Ovary (tissue), 9 donors: ENCODE measurements around the gene ODAPH. TPM values are rescaled to one million over a fixed set of nuclear protein-coding genes. Genes with fewer than 3 reads are reported as not detected.

ENCODE experiments used
- DNase-seq, 5 donors: peaks; one replicate each; pipeline ENCODE4 v3.0.0-alpha.2; 2019 to 2020
- H3K27ac ChIP-seq, 2 donors: fragments of 200-600 bp; one replicate each; pipeline versions ENCODE4 v1.5.1 to v1.8.0; 2019 to 2022
- H3K27me3 ChIP-seq: fragments of 200-600 bp; one replicate; pipeline ENCODE4 v1.8.0; 2022
- H3K36me3 ChIP-seq: fragments of 200-600 bp; sonication (generic); one replicate; pipeline ENCODE4 v1.5.1; 2019
- H3K4me1 ChIP-seq: one replicate; pipeline ENCODE4 v1.8.1; 2013; ENCODE audit warnings: mild to moderate bottlenecking, moderate library complexity; ENCODE audit not compliant: insufficient read depth
- H3K4me3 ChIP-seq: fragments of 200-600 bp; sonication (generic); one replicate; pipeline ENCODE4 v1.5.1; 2017
- H3K9me3 ChIP-seq, 2 donors: fragments of 200-600 bp in 1 of 2; sonication (generic) in 1 of 2; one replicate each; pipeline versions ENCODE4 v1.5.1 to v1.8.1; 2013 to 2019; ENCODE audit warnings: mild to moderate bottlenecking in 1 of 2, moderate library complexity in 1 of 2
- EP300 ChIP-seq: sonication (generic); formaldehyde crosslinking; IDR thresholded peaks from one replicate; pipeline ENCODE4 v1.6.1; 2017; ENCODE audit warnings: antibody characterized with exemption
- POLR2A ChIP-seq: fragments of 450-650 bp; IDR thresholded peaks from one replicate; pipeline ENCODE4 v1.6.1; 2017; ENCODE audit warnings: antibody characterized with exemption, mild to moderate bottlenecking, moderate library complexity
- WGBS, 3 donors: extraction: QIAGEN DNeasy Blood & Tissue Kit in 1 of 3; methylation state at CpG; one replicate each; pipeline versions ENCODE4 v1.1.5 to v1.1.7; 2013 to 2017; 5-methylcytosine and 5-hydroxymethylcytosine counted together
- intact Hi-C, 4 donors: fragments of 100-400 bp; cut with DNase I; formaldehyde crosslinking; loops; one replicate each; pipeline versions ENCODE4 v1.11.0 to v1.15.1; 2022 to 2023
- polyA plus RNA-seq, 2 donors: library from polyadenylated mRNA; stranded (reverse); fragments of 200-250 nt in 1 of 2; fragments of 350-450 nt in 1 of 2; fragmentation: Illumina TruSeq in 1 of 2; extraction: RNeasy Lipid Tissue Mini Kit (QIAGEN cat#74804) in 1 of 2; gene quantifications; one replicate each; pipeline ENCODE4 v1.2.3, GENCODE V29; 2013 to 2014
- total RNA-seq, 7 donors: library from RNA; depleted of rRNA in 2 of 7; stranded (reverse); fragments of >200 nt in 2 of 7; fragmentation: NEBNext Ultra II Directional in 3 of 7; extraction: Animal tissue kit (Norgen Biotek cat#: 25700) in 3 of 7; gene quantifications; one replicate each; pipeline versions ENCODE4 v1.1.0 to v1.2.4, GENCODE V29; 2016 to 2023
- TF ChIP-seq, protein P1 (sequence below), 3 donors: fragments of 450-650 bp in 2 of 3; fragments of 200-600 bp in 1 of 3; IDR thresholded peaks; one replicate each; pipeline versions ENCODE4 v1.5.1 to v1.8.0; 2016 to 2022; ENCODE audit warnings: antibody characterized with exemption in 3 of 3, mild to moderate bottlenecking in 1 of 3
- donor health status: DM: no; HTN: no; CAD: no; lungs with moderate emphysema.
- donor health status: DM: no; HTN: no; CAD: no.
- donor health status: Bipolar disorder and iron deficiency.
- donor health status: DM: yes; HTN: yes; CAD: no.
- donor health status: DM: no; HTN: no; CAD: no.
- donor health status: DM: yes; HTN: yes; CAD: no.

ODAPH gene
- total and polyA plus RNA-seq, 9 donors, result not detected

DNA sequence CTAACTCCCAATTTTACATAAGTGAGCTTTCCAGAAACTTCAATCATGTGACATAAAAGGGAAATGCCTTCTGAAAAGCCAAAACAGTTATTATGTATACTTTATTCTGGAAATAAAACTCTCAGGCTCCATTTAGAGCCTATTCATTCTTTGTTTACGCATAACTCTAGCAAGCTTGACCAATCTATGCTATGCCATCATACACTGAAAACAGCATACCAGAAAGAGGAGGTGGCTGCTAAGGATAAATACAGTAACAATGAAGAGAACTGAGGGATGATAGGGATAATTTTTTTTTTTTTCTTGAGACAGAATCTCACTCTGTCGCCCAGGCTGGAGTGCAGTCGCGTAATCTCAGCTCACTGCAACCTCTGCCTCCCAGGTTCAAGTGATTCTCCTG is 50.1 kb downstream of the ODAPH start:
- Histone ChIP-seq H3K27ac (no peak overlapping the region), H3K36me3 (no peaks in the 10 kb centered on the region), H3K27me3 (no peaks in the 10 kb centered on the region), H3K4me1 (no peaks in the 10 kb centered on the region), H3K4me3 (no peak overlapping the region), H3K9me3 (no peaks in the 10 kb centered on the region)
- DNase-seq, result no peak
- TF ChIP-seq, protein P1, sequence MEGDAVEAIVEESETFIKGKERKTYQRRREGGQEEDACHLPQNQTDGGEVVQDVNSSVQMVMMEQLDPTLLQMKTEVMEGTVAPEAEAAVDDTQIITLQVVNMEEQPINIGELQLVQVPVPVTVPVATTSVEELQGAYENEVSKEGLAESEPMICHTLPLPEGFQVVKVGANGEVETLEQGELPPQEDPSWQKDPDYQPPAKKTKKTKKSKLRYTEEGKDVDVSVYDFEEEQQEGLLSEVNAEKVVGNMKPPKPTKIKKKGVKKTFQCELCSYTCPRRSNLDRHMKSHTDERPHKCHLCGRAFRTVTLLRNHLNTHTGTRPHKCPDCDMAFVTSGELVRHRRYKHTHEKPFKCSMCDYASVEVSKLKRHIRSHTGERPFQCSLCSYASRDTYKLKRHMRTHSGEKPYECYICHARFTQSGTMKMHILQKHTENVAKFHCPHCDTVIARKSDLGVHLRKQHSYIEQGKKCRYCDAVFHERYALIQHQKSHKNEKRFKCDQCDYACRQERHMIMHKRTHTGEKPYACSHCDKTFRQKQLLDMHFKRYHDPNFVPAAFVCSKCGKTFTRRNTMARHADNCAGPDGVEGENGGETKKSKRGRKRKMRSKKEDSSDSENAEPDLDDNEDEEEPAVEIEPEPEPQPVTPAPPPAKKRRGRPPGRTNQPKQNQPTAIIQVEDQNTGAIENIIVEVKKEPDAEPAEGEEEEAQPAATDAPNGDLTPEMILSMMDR (IDR thresholded peaks at IDR 0.05), result no peak
- intact Hi-C loops, result no loop called here
- 88 to 96% (median 90%) methylated on average over 4 of the region's 4 CpGs for WGBS, 3 donors

DNA sequence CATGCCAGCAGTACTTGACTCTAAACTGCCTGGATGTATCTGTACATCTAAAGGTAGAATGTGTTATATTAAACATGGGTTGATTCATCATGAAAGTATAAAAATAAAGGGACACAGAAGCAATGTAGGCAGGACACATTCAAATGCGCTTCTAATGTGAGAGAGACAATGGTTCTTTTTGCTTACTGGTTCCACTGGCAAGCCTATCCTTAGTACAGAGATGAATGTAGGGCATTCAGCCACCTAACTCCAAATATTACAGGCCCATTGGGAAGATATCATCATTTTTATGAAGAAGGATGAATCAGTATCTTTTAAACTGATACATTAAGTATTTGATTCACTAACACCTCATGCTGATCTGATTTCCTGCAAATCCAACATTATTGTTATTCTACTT is 56.4 kb downstream of the ODAPH start:
- H3K36me3 ChIP-seq, result no peaks in the 10 kb centered on the region
- TF ChIP-seq EP300 (no peak), POLR2A (no peak)
- TF ChIP-seq, protein P1 (IDR thresholded peaks at IDR 0.05), result no peak
- WGBS, 3 donors, result 97 to 98% (median 97%) methylated on average over 1 of the region's 1 CpG
- no peaks in the 10 kb centered on the region for H3K27me3 ChIP-seq
- DNase-seq, result no peak
- intact Hi-C loops, result no loop called here
- no peak overlapping the region for H3K4me3 ChIP-seq
- H3K4me1 ChIP-seq, result no peaks in the 10 kb centered on the region
- no peaks in the 10 kb centered on the region for H3K9me3 ChIP-seq
- no peak overlapping the region for H3K27ac ChIP-seq

Other genes starting within 250 kb of the ODAPH start
- gene RCHY1, start 41.7 kb upstream of the ODAPH start, total RNA-seq, result 10 to 100 TPM; 14.6 to 40.3 (median 28.1) TPM
- 10 to 100 TPM; 16.6 to 43.4 TPM for gene RCHY1, start 41.7 kb upstream of the ODAPH start, polyA plus RNA-seq
- gene THAP6, start 41.6 kb upstream of the ODAPH start, total RNA-seq, result 10 to 100 TPM; 10.0 to 30.7 (median 18.9) TPM
- 10 to 100 TPM in 1 of 2 donors, 1 to 10 TPM in 1; 7.4 to 11.7 TPM for gene THAP6, start 41.6 kb upstream of the ODAPH start, polyA plus RNA-seq
- gene CDKL2, start 74.5 kb downstream of the ODAPH start, total RNA-seq, result 1 to 10 TPM; 1.2 to 3.4 (median 1.9) TPM
- 1 to 10 TPM in 1 of 2 donors, under 1 TPM in 1; 0.45 to 1.2 TPM for gene CDKL2, start 74.5 kb downstream of the ODAPH start, polyA plus RNA-seq
- 10 to 100 TPM; 56.0 to 96.5 (median 83.1) TPM for gene G3BP2, start 117.3 kb downstream of the ODAPH start, total RNA-seq
- 100 to 1,000 TPM in 1 of 2 donors, 10 to 100 TPM in 1; 31.4 to 122 TPM for gene G3BP2, start 117.3 kb downstream of the ODAPH start, polyA plus RNA-seq
- gene USO1, start 168.5 kb downstream of the ODAPH start, total RNA-seq, result 10 to 100 TPM; 52.2 to 91.3 (median 74.3) TPM
- gene USO1, start 168.5 kb downstream of the ODAPH start, polyA plus RNA-seq, result 10 to 100 TPM; 50.7 to 56.2 TPM